NCI-H2171 (cell line): Measurements from ENCODE around the gene MGRN1.
"Not testable (repeated sequence)": the region's sequence is repeated elsewhere in the genome, so short reads cannot be mapped to it uniquely, and the experiment has no call there.

ENCODE experiments used
- DNase-seq: peaks from one replicate; lab custom pipeline; 2025; lab: John Stamatoyannopoulos, UW

Gene MGRN1

DNA sequence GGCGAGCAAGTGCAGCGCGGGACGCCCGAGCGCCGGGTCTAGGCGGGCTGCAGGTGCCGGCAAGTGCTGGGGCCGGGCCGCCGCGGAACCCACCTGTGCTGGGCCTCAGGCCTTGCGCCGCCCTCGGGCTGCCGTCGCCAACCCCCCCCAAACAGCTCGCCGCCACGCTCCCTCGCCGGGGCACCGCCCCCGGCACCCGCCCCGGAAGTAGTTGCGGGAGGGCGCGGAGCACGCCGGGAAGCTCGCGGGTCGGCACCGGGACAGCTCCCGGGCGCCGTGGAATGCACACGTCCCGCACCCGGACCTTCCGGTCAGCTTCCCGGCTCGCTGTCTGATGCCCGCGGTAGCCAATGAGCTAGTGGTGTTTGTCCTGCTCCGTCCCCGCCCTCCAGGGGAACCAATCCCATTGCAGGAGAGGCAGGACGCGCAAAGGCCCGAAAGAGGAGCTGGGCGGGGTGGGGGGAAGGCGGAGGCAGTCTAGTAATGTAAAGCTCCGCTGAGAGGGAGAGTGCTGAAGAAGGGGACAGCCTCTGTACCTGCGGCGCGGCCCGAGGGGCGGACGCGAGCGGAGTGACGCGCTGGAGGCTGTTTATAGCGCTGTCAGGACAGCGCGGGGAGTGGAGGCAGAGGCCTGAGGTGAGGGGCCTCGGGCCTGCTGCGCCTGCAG lies 109.6 kb downstream of the MGRN1 start, which contains the start of the genes ANKS3 and DNAAF8:
Gene ANKS3, minus strand, starts transcription at position 209 of the 667 bp plus-strand sequence. CDS start 4,122 bp downstream, outside the sequence.
Gene DNAAF8, plus strand, starts transcription at position 475 of the 667 bp plus-strand sequence. CDS start 1,978 bp downstream, outside the sequence.
- peak; percentile 82 for DNase-seq

DNA sequence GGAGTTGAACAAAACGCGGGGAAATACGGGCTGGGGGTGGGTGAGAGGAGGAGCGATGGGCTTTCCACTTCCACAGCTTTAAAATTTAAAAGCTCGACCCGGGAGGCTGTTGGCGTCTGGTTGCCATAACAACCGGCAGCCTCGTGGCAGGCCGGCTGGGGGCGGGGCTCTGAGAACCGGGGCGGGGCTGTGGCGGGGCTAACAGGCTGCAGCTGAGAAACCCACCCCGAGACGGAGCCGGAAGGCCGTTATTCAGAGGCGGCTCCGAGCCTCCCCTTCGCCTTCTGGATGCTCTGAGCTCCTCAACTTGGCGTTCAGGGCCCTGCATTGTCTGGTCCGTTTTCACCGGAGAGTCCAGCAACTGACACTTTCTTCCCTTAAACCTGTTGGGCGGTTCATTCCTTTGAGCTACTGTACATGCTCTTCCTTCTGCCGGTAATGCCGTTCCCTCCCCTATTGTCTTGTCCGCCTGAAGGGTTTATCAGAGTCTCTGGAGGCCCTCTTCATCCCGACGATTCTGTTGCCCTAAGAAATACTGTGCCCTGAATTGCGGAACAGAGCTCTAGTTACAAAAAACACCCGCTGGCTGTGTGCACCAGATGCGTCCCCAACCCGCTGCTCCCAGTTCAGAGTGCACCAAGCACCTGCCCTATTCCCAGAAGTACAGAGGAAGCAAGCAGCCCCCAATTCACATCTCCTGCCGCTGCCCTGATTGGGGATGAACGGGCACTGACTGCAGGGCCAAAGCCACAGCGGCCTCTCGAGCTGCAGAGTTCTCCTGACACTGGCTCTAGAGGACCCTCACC lies 110.3 kb downstream of the MGRN1 start:
- DNase-seq, result peak; percentile 90

DNA sequence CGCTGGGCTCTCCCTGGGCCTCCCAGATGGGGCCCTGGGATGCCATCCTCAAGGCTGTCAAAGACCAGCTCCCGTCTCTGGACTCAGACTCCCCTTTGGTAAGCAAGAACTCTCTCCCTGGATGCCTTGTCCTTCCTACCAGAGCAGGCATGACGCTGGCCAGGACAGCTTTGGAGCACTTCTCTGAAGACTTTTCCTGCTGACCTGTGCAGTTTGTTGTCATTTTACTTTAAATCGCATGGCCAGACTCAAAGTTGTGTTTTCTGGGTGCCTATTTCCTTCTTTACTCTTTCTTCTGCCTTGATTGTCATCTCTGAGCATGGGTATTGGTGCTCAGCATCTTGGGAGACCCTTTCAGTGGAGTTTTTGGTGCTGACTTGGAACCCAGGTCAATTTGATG lies 111.9 kb downstream of the MGRN1 start:
- DNase-seq, result no peak

- no peak for DNase-seq
Observed at GRCh38 chr16:4737545-4737944, 112.9 kb downstream of the MGRN1 start.

DNA sequence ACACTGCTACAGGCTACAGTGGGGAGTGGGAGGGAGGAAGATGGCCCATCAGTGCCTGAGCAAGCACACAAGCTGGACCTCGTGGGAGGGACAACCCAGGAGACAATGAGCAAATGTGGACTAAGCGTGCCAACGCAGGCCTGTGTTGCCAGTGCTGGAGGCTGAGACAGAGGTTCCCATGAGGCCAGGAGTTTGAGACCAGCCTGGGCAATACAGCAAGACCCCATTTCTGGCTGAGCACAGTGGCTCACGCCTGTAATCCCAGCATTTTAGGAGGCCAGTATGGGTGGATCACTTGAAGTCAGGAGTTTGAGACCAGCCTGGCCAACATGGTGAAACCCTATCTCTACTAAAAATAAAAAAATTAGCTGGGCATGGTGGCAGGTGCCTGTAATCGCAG lies 113.7 kb downstream of the MGRN1 start:
- DNase-seq, result not testable (repeated sequence)
